ENCODE measurements around the gene LEMD1.

GRCh38 chr1:205423814-205424399, 2.1 kb upstream of the LEMD1 start:
- TF ChIP-seq CTCF (conservative IDR thresholded peaks at IDR 0.05 in 1 of 2, IDR thresholded peaks at IDR 0.05 in 1 of 2; ENCODE audit: low read depth in 1 of 2, low read length in 2 of 2) (no peak), EZH2 (IDR thresholded peaks at IDR 0.05; ENCODE audit: low read length, missing control alignments) (no peak)
